ENCODE results near the gene ZBTB24. TPM values are rescaled to one million over a fixed set of nuclear protein-coding genes. Genes with fewer than 3 reads are reported as not detected.
A peak's percentile ranks its signal among the peaks of the same experiment; 100 is the strongest.

ZBTB24 gene
- total and polyA plus RNA-seq, 2 of the 13 experiments (the other 11 are each of a cell fraction or from before 2014, with no cell fraction given) = 1.5 to 6.2 TPM

DNA sequence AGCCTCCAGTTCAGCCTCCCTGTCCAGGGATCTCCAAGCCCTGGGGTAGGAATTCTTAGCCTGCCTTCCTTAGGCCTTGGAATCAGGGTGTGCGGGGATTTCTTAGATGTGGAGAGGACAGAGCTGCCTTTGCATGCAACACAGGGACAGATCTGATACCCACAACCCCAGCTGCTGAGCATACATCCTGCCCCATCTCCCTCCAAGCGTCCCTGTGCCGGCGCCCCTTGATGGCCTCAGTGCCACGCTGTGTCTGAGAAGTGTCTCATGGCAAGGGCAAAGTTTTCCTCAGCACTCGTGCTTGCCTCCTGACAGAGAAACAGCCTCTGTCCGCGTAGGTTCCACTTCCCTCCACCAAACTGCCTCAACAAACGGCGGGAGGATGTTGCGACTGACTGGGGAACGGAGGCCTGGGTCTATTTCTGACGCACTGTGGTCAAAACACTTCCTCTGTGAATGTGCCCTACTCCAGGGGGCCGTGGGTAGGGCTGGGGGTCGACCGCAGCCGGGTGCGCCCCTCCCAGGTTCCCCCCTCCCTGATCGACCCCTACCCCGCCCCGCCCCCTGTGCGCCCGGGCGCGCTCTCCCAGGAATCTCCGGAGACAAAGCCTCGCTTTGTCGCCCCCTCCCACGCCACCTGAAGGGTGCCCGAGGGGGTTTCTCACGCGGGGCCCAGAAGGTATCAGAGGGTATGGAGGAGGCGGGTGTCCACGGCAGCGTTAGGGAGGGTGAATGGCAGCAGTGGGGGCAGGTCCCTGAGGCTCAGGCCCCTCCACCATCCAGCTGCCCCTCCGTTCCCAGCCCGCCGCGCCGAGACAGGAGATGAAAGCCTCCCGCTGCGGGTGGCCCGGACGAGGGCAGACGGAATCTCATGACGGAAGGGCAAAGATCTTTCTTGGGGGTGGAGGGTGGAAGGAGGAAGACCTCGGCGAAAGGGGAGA is 28.3 kb downstream of the ZBTB24 start (continued):
- TF ChIP-seq, protein P1, sequence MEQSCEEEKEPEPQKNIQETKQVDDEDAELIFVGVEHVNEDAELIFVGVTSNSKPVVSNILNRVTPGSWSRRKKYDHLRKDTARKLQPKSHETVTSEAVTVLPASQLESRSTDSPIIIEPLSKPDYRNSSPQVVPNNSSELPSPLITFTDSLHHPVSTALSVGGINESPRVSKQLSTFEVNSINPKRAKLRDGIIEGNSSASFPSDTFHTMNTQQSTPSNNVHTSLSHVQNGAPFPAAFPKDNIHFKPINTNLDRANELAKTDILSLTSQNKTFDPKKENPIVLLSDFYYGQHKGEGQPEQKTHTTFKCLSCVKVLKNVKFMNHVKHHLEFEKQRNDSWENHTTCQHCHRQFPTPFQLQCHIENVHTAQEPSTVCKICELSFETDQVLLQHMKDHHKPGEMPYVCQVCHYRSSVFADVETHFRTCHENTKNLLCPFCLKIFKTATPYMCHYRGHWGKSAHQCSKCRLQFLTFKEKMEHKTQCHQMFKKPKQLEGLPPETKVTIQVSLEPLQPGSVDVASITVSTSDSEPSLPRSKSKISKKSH (CRISPR knock-in tag; IDR thresholded peaks at IDR 0.05; ENCODE audit: borderline replicate concordance) = 0 out of 2 replicates have a peak, but pooled peaks have one; percentile 36
- TF ChIP-seq IKZF4 (CRISPR knock-in tag; IDR thresholded peaks at IDR 0.05; ENCODE audit: borderline replicate concordance, low read depth, not compliant biosample characterization) (no peak), ARNT2 (CRISPR knock-in tag; IDR thresholded peaks at IDR 0.05; ENCODE audit: low read depth) (peak; percentile 65; the same call in 1 of the 2 replicates), ZBTB39 (CRISPR knock-in tag; IDR thresholded peaks at IDR 0.05) (no peak), ZNF652 (CRISPR knock-in tag; IDR thresholded peaks at IDR 0.05; ENCODE audit: borderline replicate concordance, low read depth) (no peak), NFIB (CRISPR knock-in tag; IDR thresholded peaks at IDR 0.05; ENCODE audit: borderline replicate concordance) (no peak)
